Large intestine (tissue), 3 donors: ENCODE measurements around the gene RASA1. TPM values are rescaled to one million over a fixed set of nuclear protein-coding genes. Genes with fewer than 3 reads are reported as not detected.

Experiments used
- DNase-seq, 2 donors: peaks; one replicate each; pipeline versions ENCODE4 v3.0.0 to v3.0.0-alpha.2; 2013
- H3K27ac ChIP-seq: one replicate; pipeline ENCODE4 v1.5.1; 2013; ENCODE audit warnings: low read length
- H3K27me3 ChIP-seq: 2 replicates; pipeline ENCODE4 v1.6.1; 2013; ENCODE audit warnings: low read length; ENCODE audit not compliant: control insufficient read depth, insufficient read depth
- H3K36me3 ChIP-seq: 2 replicates; pipeline ENCODE4 v1.6.1; 2013; ENCODE audit warnings: low read length; ENCODE audit not compliant: control insufficient read depth, insufficient read depth
- H3K4me1 ChIP-seq: one replicate; pipeline ENCODE4 v1.6.1; 2013; ENCODE audit warnings: low read length; ENCODE audit not compliant: control insufficient read depth, insufficient read depth
- H3K4me3 ChIP-seq: one replicate; pipeline ENCODE4 v1.5.1; 2013; ENCODE audit warnings: low read length
- H3K9me3 ChIP-seq: one replicate; pipeline ENCODE4 v1.6.1; 2013; ENCODE audit warnings: mild to moderate bottlenecking, low read depth, low read length, moderate library complexity; ENCODE audit not compliant: control insufficient read depth
- WGBS: methylation state at CpG from one replicate; pipeline ENCODE4 v1.1.5; 2013; ENCODE audit warnings: low lambda C conversion rate; ENCODE audit not compliant: insufficient coverage; 5-methylcytosine and 5-hydroxymethylcytosine counted together
- polyA plus RNA-seq: library from polyadenylated mRNA; unstranded; fragments of 120-200 nt; gene quantifications from one replicate; pipeline ENCODE4 v1.2.1, GENCODE V29; 2013

Gene RASA1
- polyA plus RNA-seq, 1 donor, result 33.5 TPM

DNA sequence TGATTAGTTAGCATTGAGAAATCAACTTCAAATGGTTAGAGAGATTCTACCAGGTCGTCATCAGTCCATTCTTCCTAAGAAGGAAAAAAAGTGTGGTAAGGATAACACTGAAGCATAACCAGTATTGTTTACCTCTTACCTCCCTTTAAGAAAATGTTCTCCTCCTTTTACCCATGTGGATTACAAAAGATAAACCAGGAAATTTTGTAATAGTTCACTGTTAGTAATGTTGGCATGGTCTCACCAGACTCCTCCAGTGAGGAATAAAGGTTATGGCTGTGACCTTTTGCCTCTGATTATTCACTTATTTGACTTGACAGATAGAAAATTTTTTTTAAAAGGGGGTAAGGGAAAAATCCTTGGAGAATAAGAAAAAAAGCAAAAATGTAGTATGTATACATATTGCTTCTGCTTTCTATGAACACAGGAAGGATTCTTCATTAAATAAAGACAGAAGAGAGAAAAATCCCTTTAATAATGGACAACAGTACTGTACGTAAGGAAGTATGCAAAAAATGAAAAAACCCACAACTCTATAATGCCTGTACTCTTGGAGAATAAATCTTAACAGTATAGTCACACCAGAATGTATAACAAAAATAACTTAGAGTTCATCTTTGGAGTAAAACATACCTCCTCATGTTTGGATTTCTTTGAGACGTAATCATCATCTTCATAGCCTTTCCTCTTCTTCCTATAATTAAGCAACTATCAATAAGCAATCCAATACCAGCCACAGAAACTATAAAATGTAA, 126.9 kb downstream of the RASA1 start:
- DNase-seq, result no peak
- H3K9me3 ChIP-seq, result no peaks in the 10 kb centered on the region
- peaks cover 67% of the 10 kb centered on the region for H3K36me3 ChIP-seq
- 100% methylated on average over 1 of the region's 3 CpGs for WGBS
- no peak overlapping the region for H3K27ac ChIP-seq
- no peaks in the 10 kb centered on the region for H3K27me3 ChIP-seq
- no peaks in the 10 kb centered on the region for H3K4me1 ChIP-seq
- no peak overlapping the region for H3K4me3 ChIP-seq

DNA sequence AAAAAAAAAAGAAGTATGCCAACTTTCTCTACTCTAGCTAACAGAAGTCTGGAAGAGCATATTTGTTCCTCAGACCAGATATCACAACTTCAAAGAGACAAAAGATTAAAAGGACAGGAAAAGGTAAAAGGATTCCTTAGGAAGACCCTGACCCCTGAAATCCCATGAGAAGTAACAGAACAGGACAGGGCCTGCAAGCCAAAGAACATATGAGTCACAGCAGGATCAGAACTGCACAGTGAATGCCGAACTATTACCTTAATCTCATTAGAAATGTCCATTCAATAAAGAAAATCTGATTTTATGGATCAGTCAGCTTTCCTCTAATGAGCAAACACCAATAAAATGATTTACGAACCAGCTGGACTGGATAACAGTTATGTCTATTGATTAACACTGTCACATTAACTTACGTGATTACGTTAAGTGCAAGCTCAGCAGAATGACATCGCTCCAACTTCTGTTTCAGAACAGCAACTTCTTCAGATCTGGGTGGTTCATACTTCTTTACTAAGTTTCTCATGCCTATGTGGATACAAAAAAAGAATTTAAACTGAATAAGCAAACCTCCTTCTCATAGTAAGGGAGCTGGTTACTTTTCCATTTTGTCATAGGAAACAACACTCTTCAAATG, 131.4 kb downstream of the RASA1 start:
- H3K36me3 ChIP-seq, result peaks cover 43% of the 10 kb centered on the region
- 100% methylated on average over 1 of the region's 5 CpGs for WGBS

DNA sequence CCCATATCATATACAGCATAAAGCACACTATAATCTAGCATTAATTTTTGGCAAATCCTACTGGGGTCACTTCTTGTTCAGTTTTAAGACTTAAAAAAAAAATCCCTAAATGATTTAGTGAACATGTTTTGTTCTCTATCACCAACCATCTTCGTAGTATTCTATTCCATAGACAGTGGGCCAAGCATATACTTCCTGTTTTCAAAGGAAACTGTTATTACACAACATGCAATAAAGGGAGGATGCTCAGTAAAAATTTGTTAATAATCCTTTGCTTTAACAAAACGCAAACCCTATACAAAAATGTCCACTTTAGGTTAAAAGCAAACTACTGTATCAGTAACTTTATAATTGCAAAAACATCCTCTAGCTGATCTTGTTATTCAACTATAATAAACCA, 132.0 kb downstream of the RASA1 start:
- no peak overlapping the region for H3K27ac ChIP-seq
- no peaks in the 10 kb centered on the region for H3K27me3 ChIP-seq
- WGBS, result 100% methylated on average over 2 of the region's 2 CpGs
- no peak for DNase-seq
- no peak overlapping the region for H3K4me3 ChIP-seq
- peaks cover 5% of the 10 kb centered on the region for H3K9me3 ChIP-seq
- no peaks in the 10 kb centered on the region for H3K4me1 ChIP-seq
- H3K36me3 ChIP-seq, result peaks cover 44% of the 10 kb centered on the region

More for the DNA sequence above, 131.4 kb downstream of the RASA1 start:
- Histone ChIP-seq H3K27ac (no peak overlapping the region), H3K4me3 (no peak overlapping the region), H3K4me1 (no peaks in the 10 kb centered on the region), H3K27me3 (no peaks in the 10 kb centered on the region), H3K9me3 (peaks cover 5% of the 10 kb centered on the region)
- DNase-seq, result no peak

DNA sequence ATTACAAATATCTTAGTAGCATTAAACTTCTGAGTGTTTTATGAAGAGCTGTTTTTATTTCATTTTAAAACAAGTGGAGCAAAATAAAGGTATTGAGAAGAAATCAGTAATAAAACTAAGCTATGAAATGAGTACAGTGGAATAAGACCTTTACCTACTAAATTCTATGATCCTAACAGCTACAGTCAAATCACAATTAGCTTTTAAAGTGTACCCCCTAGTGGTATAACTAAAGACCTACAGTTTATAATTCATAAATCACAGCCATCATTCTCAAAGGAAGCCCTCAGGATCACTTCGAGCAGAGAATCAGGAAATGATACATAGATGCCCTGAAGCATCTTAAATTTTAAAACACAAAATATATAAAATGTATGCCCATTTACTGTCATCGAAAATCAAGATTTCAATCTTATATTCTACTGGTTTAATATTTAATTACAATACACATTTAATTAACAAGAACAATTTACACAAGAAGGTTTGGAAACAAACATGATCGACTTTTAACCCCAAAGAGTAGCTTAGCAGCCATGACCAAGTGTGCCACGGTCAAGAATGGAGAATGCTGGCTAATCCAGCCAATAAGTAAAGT, 132.7 kb downstream of the RASA1 start:
- peaks cover 5% of the 10 kb centered on the region for H3K9me3 ChIP-seq
- peaks cover 43% of the 10 kb centered on the region for H3K36me3 ChIP-seq
- H3K27ac ChIP-seq, result no peak overlapping the region
- no peaks in the 10 kb centered on the region for H3K27me3 ChIP-seq
- DNase-seq, result no peak
- H3K4me3 ChIP-seq, result no peak overlapping the region
- 54% methylated on average over 3 of the region's 4 CpGs for WGBS
- no peaks in the 10 kb centered on the region for H3K4me1 ChIP-seq

DNA sequence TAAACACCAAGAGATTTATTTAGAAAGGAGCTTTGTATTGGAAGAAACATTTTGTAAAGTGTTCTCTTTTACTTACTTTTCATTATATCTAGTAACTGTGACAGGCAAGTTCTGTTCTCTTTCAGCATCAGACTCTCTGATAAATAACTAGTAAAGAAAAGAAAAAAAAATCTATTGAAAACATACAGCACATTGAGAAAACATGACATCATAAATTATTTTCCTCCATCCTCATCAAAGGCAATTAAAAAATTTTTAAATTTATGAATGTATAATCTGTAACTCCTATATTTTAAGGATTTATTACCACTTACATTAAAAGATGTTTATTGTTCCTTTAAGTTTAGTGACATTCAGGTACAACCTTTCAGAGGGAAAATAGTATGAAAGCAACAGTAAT, 133.9 kb downstream of the RASA1 start:
- no peaks in the 10 kb centered on the region for H3K4me1 ChIP-seq
- peaks cover 5% of the 10 kb centered on the region for H3K9me3 ChIP-seq
- no peak overlapping the region for H3K27ac ChIP-seq
- H3K27me3 ChIP-seq, result no peaks in the 10 kb centered on the region
- peaks cover 42% of the 10 kb centered on the region for H3K36me3 ChIP-seq
- H3K4me3 ChIP-seq, result no peak overlapping the region
- no peak for DNase-seq

DNA sequence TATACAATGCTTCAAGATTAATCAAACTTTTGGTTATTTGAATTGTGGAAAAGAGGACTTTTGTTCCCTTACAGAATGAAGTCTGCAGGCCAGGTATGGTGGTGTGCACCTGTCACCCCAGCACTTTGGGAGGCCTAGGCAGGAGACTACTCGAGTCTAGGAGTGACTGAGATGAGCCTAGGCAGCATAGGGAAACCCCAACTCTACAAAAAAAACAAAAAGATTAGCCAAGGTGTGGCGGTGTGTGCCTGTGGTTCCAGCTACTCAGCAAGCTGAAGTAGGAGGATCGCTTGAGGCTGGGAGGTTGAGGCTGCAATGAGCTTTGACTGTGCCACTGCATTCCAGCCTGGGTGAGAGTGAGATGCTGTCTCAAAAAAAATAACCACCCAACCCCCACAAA, 135.7 kb downstream of the RASA1 start:
- no peak for DNase-seq
- Histone ChIP-seq H3K9me3 (peaks cover 5% of the 10 kb centered on the region), H3K27ac (no peak overlapping the region), H3K4me3 (no peak overlapping the region), H3K4me1 (no peaks in the 10 kb centered on the region), H3K36me3 (peaks cover 44% of the 10 kb centered on the region), H3K27me3 (no peaks in the 10 kb centered on the region)
- no CpG with 5 or more reads among the region's 3 CpGs for WGBS

DNA sequence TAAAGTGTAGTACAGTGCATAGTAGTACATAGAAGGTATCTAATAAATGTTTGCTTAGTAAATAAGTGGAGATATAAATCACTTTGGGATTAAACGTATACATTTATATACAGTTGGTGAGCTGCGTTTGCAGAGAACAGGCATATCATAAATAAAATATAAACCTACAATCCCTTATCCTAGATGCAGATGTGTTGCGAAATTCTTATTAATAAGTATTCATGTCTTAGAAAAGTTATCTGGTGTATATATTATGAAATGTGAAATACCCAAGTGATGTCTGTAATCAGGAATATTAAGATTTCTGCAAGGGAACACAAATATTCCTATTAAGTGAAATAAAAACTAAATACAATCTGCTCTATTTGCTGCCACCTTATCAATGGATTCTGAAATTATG, 136.2 kb downstream of the RASA1 start:
- 77% methylated on average over 3 of the region's 3 CpGs for WGBS
- peaks cover 45% of the 10 kb centered on the region for H3K36me3 ChIP-seq

DNA sequence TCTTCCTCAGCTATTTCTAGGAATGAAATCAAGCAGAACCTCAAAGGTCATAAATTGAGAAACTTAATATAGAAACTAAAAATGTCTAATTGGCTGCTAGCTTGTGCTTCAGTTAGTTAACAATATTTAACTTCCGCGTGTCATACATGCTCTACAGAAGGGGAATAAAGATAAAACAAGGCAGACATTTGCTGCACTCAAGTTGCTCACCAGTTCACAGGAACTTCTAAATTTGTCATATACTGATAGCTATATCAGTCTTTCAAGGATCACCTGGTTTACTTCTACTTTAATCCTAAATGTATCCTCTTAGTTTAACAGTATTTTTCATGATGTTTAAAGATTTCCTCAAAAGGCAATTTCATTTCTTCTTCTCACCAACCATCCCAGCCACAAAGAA, 136.7 kb downstream of the RASA1 start:
- no CpG with 5 or more reads among the region's 2 CpGs for WGBS
- no peaks in the 10 kb centered on the region for H3K27me3 ChIP-seq
- H3K27ac ChIP-seq, result no peak overlapping the region
- no peaks in the 10 kb centered on the region for H3K4me1 ChIP-seq
- H3K36me3 ChIP-seq, result peaks cover 41% of the 10 kb centered on the region
- H3K9me3 ChIP-seq, result peaks cover 5% of the 10 kb centered on the region
- no peak overlapping the region for H3K4me3 ChIP-seq
- DNase-seq, result no peak

More for the DNA sequence above, 136.2 kb downstream of the RASA1 start:
- Histone ChIP-seq H3K4me3 (no peak overlapping the region), H3K27ac (no peak overlapping the region), H3K9me3 (peaks cover 5% of the 10 kb centered on the region), H3K27me3 (no peaks in the 10 kb centered on the region), H3K4me1 (no peaks in the 10 kb centered on the region)
- no peak for DNase-seq

DNA sequence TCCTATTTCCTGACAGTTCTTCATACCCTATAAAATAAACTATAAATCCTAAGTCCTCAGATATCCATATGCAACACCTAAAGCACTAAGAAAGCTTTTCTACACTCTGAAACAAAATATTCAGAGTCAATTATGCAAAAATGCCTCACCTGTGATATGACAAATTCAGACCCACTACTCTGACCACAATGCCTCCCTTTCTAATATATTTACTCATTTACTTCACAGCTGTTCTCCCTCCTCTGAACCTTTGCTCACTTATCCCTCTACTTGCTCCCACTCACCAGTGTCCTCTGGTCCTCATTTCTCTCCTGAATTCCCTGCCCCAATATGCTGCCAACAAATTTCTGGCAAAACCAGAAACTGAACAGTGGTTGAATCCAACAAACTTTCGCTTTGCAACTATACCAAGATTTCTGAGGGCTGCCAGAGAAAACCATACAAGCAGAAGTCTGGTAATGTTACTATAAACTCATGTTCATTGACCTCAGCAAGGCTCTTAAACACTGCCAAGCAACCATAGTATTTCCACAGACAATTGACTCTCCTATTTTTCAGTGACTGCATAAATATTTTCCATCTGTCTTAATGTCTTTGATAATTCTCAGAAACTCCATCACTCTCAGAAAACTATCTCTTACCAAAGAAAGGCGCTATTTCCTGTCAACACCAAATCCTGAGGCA, 137.9 kb downstream of the RASA1 start:
- 100% methylated on average over 1 of the region's 2 CpGs for WGBS
- Histone ChIP-seq H3K36me3 (peaks cover 46% of the 10 kb centered on the region), H3K4me3 (no peak overlapping the region), H3K27ac (no peak overlapping the region), H3K4me1 (no peaks in the 10 kb centered on the region), H3K27me3 (no peaks in the 10 kb centered on the region), H3K9me3 (peaks cover 5% of the 10 kb centered on the region)
- no peak for DNase-seq

DNA sequence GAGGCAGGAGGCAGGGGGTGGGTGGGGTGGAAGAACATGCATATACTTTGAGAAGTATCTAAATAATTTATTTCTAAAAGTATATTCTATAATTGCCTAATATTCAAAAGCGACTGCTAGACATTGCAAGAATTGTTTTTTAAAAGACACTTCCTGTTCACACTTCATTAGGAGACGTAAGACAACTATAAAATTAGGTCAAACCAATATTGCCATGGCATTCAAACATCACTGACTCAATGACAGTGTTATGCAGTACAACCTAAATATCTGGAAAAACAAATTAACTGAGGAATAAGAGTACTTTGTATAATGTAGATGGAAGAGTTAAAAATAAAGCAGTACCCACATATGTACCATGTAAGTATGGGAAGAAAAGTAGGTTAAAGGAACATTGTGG, 140.5 kb downstream of the RASA1 start:
- H3K36me3 ChIP-seq, result peaks cover 42% of the 10 kb centered on the region
- H3K27ac ChIP-seq, result no peak overlapping the region
- H3K4me3 ChIP-seq, result no peak overlapping the region
- no peaks in the 10 kb centered on the region for H3K27me3 ChIP-seq
- DNase-seq, result no peak
- WGBS, result 100% methylated on average over 2 of the region's 2 CpGs
- peaks cover 8% of the 10 kb centered on the region for H3K4me1 ChIP-seq
- H3K9me3 ChIP-seq, result no peaks in the 10 kb centered on the region
